ENCODE results near the gene NEK9. TPM values are rescaled to one million over a fixed set of nuclear protein-coding genes. Genes with fewer than 3 reads are reported as not detected.

NEK9 gene
- total and polyA plus RNA-seq, 12 donors, result 26.9 to 138 (median 110) TPM

DNA sequence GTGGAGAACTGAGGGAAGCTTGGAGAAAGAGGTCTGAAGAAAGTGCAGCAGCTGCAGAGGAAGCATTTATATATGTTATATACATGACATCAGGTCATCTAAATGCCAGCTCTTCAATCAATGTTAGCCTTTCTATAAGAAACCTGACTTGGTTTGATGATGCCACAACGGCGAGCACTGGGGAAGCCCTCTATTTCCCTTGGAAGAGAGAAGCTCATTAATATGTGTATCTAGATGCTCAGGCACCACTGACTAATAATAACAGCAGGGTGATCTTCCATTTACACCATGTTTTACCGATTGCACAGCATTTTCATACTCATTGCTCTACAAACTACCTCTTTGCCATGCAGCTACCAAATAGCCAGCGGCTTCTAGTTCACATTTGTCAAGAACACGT, 63.8 kb downstream of the NEK9 start:
- DNase-seq, result no peak
- peaks cover 2 to 35% (median 19%) of the 10 kb centered on the region in 9 donors for H3K4me1 ChIP-seq
- ATAC-seq, result no peak
- H3K9me3 ChIP-seq, result peaks cover 0 to 6% (median 0%) of the 10 kb centered on the region in 11 donors
- peaks cover 0 to 23% (median 0%) of the 10 kb centered on the region in 9 donors for H3K36me3 ChIP-seq
- H3K27me3 ChIP-seq, result no peaks in the 10 kb centered on the region
- 37 to 43% methylated on average over 5 of the region's 5 CpGs for whole genome bisulfite sequencing, 2 donors
- H3K27ac ChIP-seq, result peak overlapping the region in 1 of 10 donors; percentile 86
- TF ChIP-seq, protein P1, sequence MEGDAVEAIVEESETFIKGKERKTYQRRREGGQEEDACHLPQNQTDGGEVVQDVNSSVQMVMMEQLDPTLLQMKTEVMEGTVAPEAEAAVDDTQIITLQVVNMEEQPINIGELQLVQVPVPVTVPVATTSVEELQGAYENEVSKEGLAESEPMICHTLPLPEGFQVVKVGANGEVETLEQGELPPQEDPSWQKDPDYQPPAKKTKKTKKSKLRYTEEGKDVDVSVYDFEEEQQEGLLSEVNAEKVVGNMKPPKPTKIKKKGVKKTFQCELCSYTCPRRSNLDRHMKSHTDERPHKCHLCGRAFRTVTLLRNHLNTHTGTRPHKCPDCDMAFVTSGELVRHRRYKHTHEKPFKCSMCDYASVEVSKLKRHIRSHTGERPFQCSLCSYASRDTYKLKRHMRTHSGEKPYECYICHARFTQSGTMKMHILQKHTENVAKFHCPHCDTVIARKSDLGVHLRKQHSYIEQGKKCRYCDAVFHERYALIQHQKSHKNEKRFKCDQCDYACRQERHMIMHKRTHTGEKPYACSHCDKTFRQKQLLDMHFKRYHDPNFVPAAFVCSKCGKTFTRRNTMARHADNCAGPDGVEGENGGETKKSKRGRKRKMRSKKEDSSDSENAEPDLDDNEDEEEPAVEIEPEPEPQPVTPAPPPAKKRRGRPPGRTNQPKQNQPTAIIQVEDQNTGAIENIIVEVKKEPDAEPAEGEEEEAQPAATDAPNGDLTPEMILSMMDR (IDR thresholded peaks at IDR 0.05), result no peak
- intact Hi-C loops (cut with DNase I), result loop anchor here in 1 of 10 donors (10.0 kb wide), 1 partner anchor 58 kb away; the partner anchor contains the start of gene EIF2B2
- H3K4me3 ChIP-seq, result peak overlapping the region in 9 of 10 donors; percentile 60 to 94 (median 74)

DNA sequence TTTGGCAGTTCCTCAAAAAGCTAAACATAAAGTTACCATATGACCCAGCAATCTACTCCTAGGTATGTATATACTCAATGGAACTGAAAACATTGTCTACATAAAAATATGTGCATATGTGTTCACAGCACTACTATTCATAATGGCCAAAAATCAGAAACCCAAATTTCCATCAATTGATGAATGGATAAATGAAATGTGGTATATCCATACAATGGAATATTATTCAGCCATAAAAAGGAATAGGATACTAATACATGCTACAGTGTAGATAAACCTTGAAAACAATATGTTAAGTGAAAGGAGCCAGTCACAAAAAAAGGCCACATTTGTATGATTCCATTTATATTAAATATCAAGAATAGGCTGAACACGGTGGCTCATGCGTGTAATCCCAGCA, 66.4 kb downstream of the NEK9 start:
- H3K27ac ChIP-seq, result no peak overlapping the region
- H3K9me3 ChIP-seq, result peaks cover 0 to 6% (median 0%) of the 10 kb centered on the region in 11 donors
- peaks cover 2 to 22% (median 15%) of the 10 kb centered on the region in 9 donors for H3K4me1 ChIP-seq
- H3K4me3 ChIP-seq, result no peak overlapping the region
- WGBS, 2 donors, result 47 to 74% methylated on average over 2 of the region's 2 CpGs
- TF ChIP-seq, protein P1 (IDR thresholded peaks at IDR 0.05), result no peak
- DNase-seq, result no peak
- H3K36me3 ChIP-seq, result peaks cover 0 to 23% (median 0%) of the 10 kb centered on the region in 9 donors
- intact Hi-C loops (cut with DNase I), result loop anchor here in 1 of 10 donors (10.0 kb wide), 1 partner anchor 56 kb away; the partner anchor contains the start of gene EIF2B2
- ATAC-seq, result no peak
- no peaks in the 10 kb centered on the region for H3K27me3 ChIP-seq

DNA sequence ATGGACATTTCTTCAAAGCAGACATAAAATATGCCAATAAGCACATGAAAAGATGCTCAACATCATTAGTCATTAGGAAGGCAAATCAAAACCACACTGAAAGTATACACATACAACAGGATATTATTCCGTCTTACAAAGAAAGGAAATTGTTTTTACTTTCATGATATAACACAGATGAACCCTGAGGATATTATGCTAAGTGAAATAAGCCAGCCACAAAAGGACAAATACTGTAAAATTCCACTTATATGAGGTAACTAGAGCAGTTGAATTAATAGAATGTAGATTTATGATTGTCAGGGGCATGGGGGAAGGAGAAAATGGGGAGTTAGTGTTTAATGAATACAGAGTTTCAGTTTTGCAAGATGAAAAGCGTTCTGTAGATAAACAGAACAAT, 67.2 kb downstream of the NEK9 start:
- WGBS, 2 donors, result 84 to 90% methylated on average over 2 of the region's 2 CpGs
- Histone ChIP-seq H3K36me3 (peaks cover 0 to 23% (median 0%) of the 10 kb centered on the region in 9 donors), H3K4me3 (no peak overlapping the region), H3K9me3 (peaks cover 0 to 6% (median 0%) of the 10 kb centered on the region in 11 donors), H3K27ac (no peak overlapping the region), H3K4me1 (peaks cover 2 to 19% (median 13%) of the 10 kb centered on the region in 9 donors), H3K27me3 (no peaks in the 10 kb centered on the region)
- intact Hi-C loops (cut with DNase I), result loop anchor here in 3 of 10 donors (5.0 to 10.0 kb wide), 2 partner anchors 52 to 55 kb away; partner anchors contain the start of gene EIF2B2 (in 2 of the 3)
- TF ChIP-seq, protein P1 (IDR thresholded peaks at IDR 0.05), result no peak
- DNase-seq, result no peak
- no peak for ATAC-seq

DNA sequence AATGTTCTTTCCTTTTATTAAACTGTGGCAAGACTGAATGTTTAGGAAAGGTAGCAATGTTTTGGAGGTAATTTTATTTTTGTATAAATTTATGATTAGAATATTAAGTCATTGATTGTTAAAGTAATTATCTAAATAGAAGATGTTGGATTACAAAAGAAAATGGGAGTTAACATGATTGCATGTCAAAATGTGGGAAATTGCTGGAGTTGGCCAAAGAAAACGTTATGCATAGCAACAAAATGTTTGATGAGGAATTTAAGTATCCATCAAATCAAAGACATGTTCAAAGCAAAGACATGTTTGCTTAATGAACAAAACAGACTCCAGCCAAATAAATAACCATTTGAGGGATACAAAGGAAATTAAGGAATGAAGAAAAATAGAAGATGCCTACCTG, 72.4 kb downstream of the NEK9 start:
- no peaks in the 10 kb centered on the region for H3K9me3 ChIP-seq
- no peak overlapping the region for H3K27ac ChIP-seq
- ATAC-seq (no peak), DNase-seq (no peak)
- H3K36me3 ChIP-seq, result peaks cover 0 to 3% (median 0%) of the 10 kb centered on the region in 9 donors
- H3K27me3 ChIP-seq, result no peaks in the 10 kb centered on the region
- TF ChIP-seq, protein P1 (IDR thresholded peaks at IDR 0.05), result no peak
- H3K4me3 ChIP-seq, result no peak overlapping the region
- intact Hi-C loops (cut with DNase I), result loop anchor here in 1 of 10 donors (10.0 kb wide), 1 partner anchor 50 kb away; the partner anchor contains the start of gene EIF2B2
- WGBS, 2 donors, result 61 to 74% methylated on average over 1 of the region's 1 CpG
- H3K4me1 ChIP-seq, result peaks cover 0 to 21% (median 14%) of the 10 kb centered on the region in 9 donors
